GM12872 (cell line): ENCODE results near the gene CA10.

Experiments
- CTCF ChIP-seq: IDR thresholded peaks from 3 replicates; pipeline ENCODE4 v1.5.1; 2011; ENCODE audit warnings: low read depth, mild to moderate bottlenecking, low read length, moderate library complexity; ENCODE audit not compliant: insufficient read depth

Gene CA10

GRCh38 chr17:51666971-51667705, 491.4 kb downstream of the CA10 start:
- TF ChIP-seq CTCF, result no peak

GRCh38 chr17:51662204-51663056, 496.1 kb downstream of the CA10 start:
- TF ChIP-seq CTCF, result no peak

GRCh38 chr17:51661403-51661802, 497.1 kb downstream of the CA10 start:
- no peak for TF ChIP-seq CTCF

- no peak for TF ChIP-seq CTCF
These were observed 498.2 kb downstream of the CA10 start for GRCh38 chr17:51660266-51660665.

- TF ChIP-seq CTCF, result no peak
These were observed 501.3 kb downstream of the CA10 start for GRCh38 chr17:51657224-51657623.

GRCh38 chr17:51653878-51654277, 504.6 kb downstream of the CA10 start:
- no peak for TF ChIP-seq CTCF

GRCh38 chr17:51652529-51652928, 506.0 kb downstream of the CA10 start:
- no peak for TF ChIP-seq CTCF
